Measurements from ENCODE around the gene GCK.

Gene GCK

GRCh38 chr7:44114586-44115310 lies 74.5 kb downstream of the GCK start:
- TF ChIP-seq CTCF (conservative IDR thresholded peaks at IDR 0.05; ENCODE audit: control insufficient read depth, insufficient read depth, low read depth, low read length), result no peak
- no peak for DNase-seq (ENCODE audit: low read depth)
- H3K4me3 ChIP-seq (ENCODE audit: control insufficient read depth, low read depth, low read length), result no peak overlapping the region

GRCh38 chr7:44113764-44114354 lies 75.4 kb downstream of the GCK start:
- no peak for TF ChIP-seq CTCF (conservative IDR thresholded peaks at IDR 0.05; ENCODE audit: control insufficient read depth, insufficient read depth, low read depth, low read length)
- DNase-seq (ENCODE audit: low read depth), result no peak
- H3K4me3 ChIP-seq (ENCODE audit: control insufficient read depth, low read depth, low read length), result no peak overlapping the region

- no peak for TF ChIP-seq CTCF (conservative IDR thresholded peaks at IDR 0.05; ENCODE audit: control insufficient read depth, insufficient read depth, low read depth, low read length)
- no peak for DNase-seq (ENCODE audit: low read depth)
- H3K4me3 ChIP-seq (ENCODE audit: control insufficient read depth, low read depth, low read length), result no peak overlapping the region
Measured at GRCh38 chr7:44112997-44113763, 76.1 kb downstream of the GCK start.

GRCh38 chr7:44112231-44112996 lies 76.8 kb downstream of the GCK start:
- no peak overlapping the region for H3K4me3 ChIP-seq (ENCODE audit: control insufficient read depth, low read depth, low read length)

GRCh38 chr7:44111761-44112160 lies 77.5 kb downstream of the GCK start:
- no peak for TF ChIP-seq CTCF (conservative IDR thresholded peaks at IDR 0.05; ENCODE audit: control insufficient read depth, insufficient read depth, low read depth, low read length)
- no peak overlapping the region for H3K4me3 ChIP-seq (ENCODE audit: control insufficient read depth, low read depth, low read length)
- DNase-seq (ENCODE audit: low read depth), result no peak

More at GRCh38 chr7:44112231-44112996, 76.8 kb downstream of the GCK start:
- no peak for DNase-seq (ENCODE audit: low read depth)
- TF ChIP-seq CTCF (conservative IDR thresholded peaks at IDR 0.05; ENCODE audit: control insufficient read depth, insufficient read depth, low read depth, low read length), result no peak
